GM12878 (cell line): Measurements from ENCODE around the gene TBXA2R. TPM values are rescaled to one million over a fixed set of nuclear protein-coding genes. Genes with fewer than 3 reads are reported as not detected.

Experiments used
- BHLHE40 ChIP-seq, 2 experiments: fragments of 450-650 bp in 1 of 2; IDR thresholded peaks; 2 replicates each; pipeline ENCODE4 v1.6.1; 2011 to 2017; ENCODE audit warnings: low read depth in 2 of 2, borderline replicate concordance in 1 of 2, improper control_type of control experiment in 1 of 2, low read length in 1 of 2, mild to moderate bottlenecking in 1 of 2
- EZH2 ChIP-seq: IDR thresholded peaks from 2 replicates; pipeline ENCODE4 v1.6.1; 2012; ENCODE audit warnings: low read depth, mild to moderate bottlenecking, control low read depth, inconsistent platforms, low read length, borderline replicate concordance; ENCODE audit not compliant: control insufficient read depth
- GATAD2B ChIP-seq: fragments of 450-650 bp; conservative IDR thresholded peaks from 2 replicates; pipeline ENCODE4 v1.6.1; 2017; ENCODE audit warnings: low read depth, mild to moderate bottlenecking, moderate library complexity
- HDAC6 ChIP-seq: fragments of 200-600 bp; sonication (generic); IDR thresholded peaks from one replicate; pipeline ENCODE4 v1.8.0; 2017; ENCODE audit warnings: antibody characterized with exemption; ENCODE audit not compliant: unreplicated experiment
- KLF5 ChIP-seq: fragments of 450-650 bp; IDR thresholded peaks from 2 replicates; pipeline ENCODE4 v1.6.1; 2014; ENCODE audit warnings: mild to moderate bottlenecking; ENCODE audit not compliant: partially characterized antibody
- MTA2 ChIP-seq: fragments of 450-650 bp; IDR thresholded peaks from 2 replicates; pipeline ENCODE4 v1.6.1; 2016; ENCODE audit warnings: low read depth, mild to moderate bottlenecking, moderate library complexity
- RFX5 ChIP-seq: IDR thresholded peaks from 2 replicates; pipeline ENCODE4 v1.6.1; 2011; ENCODE audit warnings: low read depth, low read length, improper control_type of control experiment
- STAT3 ChIP-seq: IDR thresholded peaks from 2 replicates; pipeline ENCODE4 v1.6.1; 2011; ENCODE audit warnings: low read depth, low read length, improper control_type of control experiment
- polyA plus RNA-seq, 11 experiments: library from polyadenylated mRNA; depleted of rRNA in 4 of 11; unstranded in 6 of 11; stranded (reverse) in 5 of 11; fragments of >200 nt; fragmentation: Nextera tagmentation in 4 of 11; fragmentation: Illumina TruSeq in 1 of 11; extraction: Ambion mirVana in 4 of 11; extraction: Trizol in 1 of 11; gene quantifications; 1 replicate in 1 of 11; 2 replicates in 10 of 11; pipeline versions ENCODE4 v1.2.1 to v1.2.3, GENCODE V29; 2011 to 2016; ENCODE audit warnings: inconsistent platforms in 2 of 11, missing spikeins in 2 of 11, low read depth in 1 of 11
- total RNA-seq, 4 experiments: library from RNA; depleted of rRNA in 3 of 4; stranded (reverse); fragments of >200 nt in 3 of 4; fragmentation: Illumina TruSeq in 1 of 4; extraction: Trizol in 1 of 4; gene quantifications; 2 replicates each; pipeline versions ENCODE4 v1.2.1 to v1.2.3, GENCODE V29; 2013 to 2021
- TF ChIP-seq, protein P1 (sequence below): fragments of 450-650 bp; IDR thresholded peaks from 2 replicates; pipeline ENCODE4 v1.6.1; 2016; ENCODE audit warnings: mild to moderate bottlenecking, moderate library complexity, borderline replicate concordance
- TF ChIP-seq, protein P2 (sequence below): IDR thresholded peaks from 2 replicates; pipeline ENCODE4 v1.6.1; 2011; ENCODE audit warnings: low read depth, low read length, improper control_type of control experiment, borderline replicate concordance

The TBXA2R gene
- total and polyA plus RNA-seq, 10 of the 15 experiments (the other 5 are each of a cell fraction or from before 2014, with no cell fraction given): 0.03 TPM; not detected in 8

DNA sequence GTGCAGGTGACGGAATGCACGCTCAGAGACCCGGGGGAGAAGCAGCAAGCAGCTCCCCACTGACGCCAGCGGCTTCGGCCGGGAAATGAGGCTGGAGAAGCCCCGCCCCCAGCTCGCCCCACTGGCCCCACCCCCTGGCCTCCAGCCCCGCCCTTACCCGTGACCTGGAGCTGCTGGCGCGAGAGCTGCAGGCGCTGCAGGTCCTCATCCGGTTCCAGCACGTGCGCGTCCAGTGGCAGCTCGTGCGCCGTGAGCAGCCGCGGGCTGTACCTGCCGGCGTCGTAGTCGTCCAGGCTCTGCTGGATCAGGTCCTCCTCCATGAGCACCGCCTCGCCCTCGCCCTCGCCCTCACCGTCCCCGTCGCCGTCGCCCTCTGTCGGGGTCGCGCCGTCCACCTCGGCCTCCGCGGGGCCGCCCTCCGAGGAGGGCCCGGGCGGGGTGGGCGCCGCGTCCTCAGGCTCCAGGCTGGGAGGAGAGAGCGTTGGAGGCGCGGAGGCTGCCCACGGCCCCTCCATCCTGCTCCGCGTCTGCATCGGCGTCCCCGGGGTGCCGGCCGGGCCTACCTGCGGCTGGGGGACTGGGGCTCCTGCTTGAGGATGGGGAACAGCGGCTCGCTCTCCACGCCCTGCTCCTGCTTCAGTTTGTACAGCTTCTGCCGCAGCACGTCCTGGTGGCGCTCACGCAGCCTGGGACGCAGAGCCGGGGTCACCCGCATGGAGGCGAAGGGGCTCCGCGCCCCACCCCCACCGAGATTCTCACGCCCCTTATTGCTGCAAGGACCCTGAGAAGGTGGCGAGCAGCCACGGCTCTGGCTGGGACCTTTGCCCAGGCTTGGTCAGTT, 6.4 kb upstream of the TBXA2R start (continued):
- TF ChIP-seq EZH2 (no peak), KLF5 (no peak), STAT3 (no peak), HDAC6 (no peak), RFX5 (no peak), MTA2 (no peak), BHLHE40 (IDR thresholded peaks at IDR 0.05; ENCODE audit: borderline replicate concordance in 1 of 2, low read depth in 2 of 2, low read length in 1 of 2) (no peak), GATAD2B (no peak)
- TF ChIP-seq, protein P1, sequence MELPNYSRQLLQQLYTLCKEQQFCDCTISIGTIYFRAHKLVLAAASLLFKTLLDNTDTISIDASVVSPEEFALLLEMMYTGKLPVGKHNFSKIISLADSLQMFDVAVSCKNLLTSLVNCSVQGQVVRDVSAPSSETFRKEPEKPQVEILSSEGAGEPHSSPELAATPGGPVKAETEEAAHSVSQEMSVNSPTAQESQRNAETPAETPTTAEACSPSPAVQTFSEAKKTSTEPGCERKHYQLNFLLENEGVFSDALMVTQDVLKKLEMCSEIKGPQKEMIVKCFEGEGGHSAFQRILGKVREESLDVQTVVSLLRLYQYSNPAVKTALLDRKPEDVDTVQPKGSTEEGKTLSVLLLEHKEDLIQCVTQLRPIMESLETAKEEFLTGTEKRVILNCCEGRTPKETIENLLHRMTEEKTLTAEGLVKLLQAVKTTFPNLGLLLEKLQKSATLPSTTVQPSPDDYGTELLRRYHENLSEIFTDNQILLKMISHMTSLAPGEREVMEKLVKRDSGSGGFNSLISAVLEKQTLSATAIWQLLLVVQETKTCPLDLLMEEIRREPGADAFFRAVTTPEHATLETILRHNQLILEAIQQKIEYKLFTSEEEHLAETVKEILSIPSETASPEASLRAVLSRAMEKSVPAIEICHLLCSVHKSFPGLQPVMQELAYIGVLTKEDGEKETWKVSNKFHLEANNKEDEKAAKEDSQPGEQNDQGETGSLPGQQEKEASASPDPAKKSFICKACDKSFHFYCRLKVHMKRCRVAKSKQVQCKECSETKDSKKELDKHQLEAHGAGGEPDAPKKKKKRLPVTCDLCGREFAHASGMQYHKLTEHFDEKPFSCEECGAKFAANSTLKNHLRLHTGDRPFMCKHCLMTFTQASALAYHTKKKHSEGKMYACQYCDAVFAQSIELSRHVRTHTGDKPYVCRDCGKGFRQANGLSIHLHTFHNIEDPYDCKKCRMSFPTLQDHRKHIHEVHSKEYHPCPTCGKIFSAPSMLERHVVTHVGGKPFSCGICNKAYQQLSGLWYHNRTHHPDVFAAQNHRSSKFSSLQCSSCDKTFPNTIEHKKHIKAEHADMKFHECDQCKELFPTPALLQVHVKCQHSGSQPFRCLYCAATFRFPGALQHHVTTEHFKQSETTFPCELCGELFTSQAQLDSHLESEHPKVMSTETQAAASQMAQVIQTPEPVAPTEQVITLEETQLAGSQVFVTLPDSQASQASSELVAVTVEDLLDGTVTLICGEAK: no peak
- TF ChIP-seq, protein P2, sequence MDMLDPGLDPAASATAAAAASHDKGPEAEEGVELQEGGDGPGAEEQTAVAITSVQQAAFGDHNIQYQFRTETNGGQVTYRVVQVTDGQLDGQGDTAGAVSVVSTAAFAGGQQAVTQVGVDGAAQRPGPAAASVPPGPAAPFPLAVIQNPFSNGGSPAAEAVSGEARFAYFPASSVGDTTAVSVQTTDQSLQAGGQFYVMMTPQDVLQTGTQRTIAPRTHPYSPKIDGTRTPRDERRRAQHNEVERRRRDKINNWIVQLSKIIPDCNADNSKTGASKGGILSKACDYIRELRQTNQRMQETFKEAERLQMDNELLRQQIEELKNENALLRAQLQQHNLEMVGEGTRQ: no peak
